Activated T-helper 2 cell treated with anti-CD3 and anti-CD28 coated beads, Interferon-gamma antibody, Interleukin-2, Interleukin-4, amounts not matched to agents 10 μg/mL and 5 μg/mL and 100 μg/mL, durations not matched to agents 14 hours and 24 hours and 36 hours (primary cell): Measurements from ENCODE around the gene BCL3. TPM values are rescaled to one million over a fixed set of nuclear protein-coding genes. Genes with fewer than 3 reads are reported as not detected.
"Not testable (repeated sequence)": the region's sequence is repeated elsewhere in the genome, so short reads cannot be mapped to it uniquely, and the experiment has no call there.

Experiments
- DNase-seq: peaks from one replicate; pipeline ENCODE4 v3.0.0; 2021; ENCODE audit warnings: low spot score
- H3K27ac Mint-ChIP-seq: one replicate; pipeline ENCODE4 v1.8.0; 2021; ENCODE audit warnings: mixed read lengths
- H3K27me3 Mint-ChIP-seq: one replicate; pipeline ENCODE4 v1.8.0; 2021; ENCODE audit warnings: low read depth, mixed read lengths
- H3K36me3 Mint-ChIP-seq: one replicate; pipeline ENCODE4 v1.8.0; 2021; ENCODE audit warnings: low read depth, mixed read lengths
- H3K4me1 Mint-ChIP-seq: one replicate; pipeline ENCODE4 v1.8.0; 2021; ENCODE audit warnings: low read depth, mixed read lengths
- H3K4me3 Mint-ChIP-seq: one replicate; pipeline ENCODE4 v1.8.0; 2021; ENCODE audit warnings: low read depth, mild to moderate bottlenecking, moderate library complexity, mixed read lengths
- H3K9me3 Mint-ChIP-seq: one replicate; pipeline ENCODE4 v1.8.0; 2021; ENCODE audit warnings: mixed read lengths
- intact Hi-C: fragments of 100-400 bp; cut with micrococcal nuclease; formaldehyde crosslinking; loops from one replicate; pipeline ENCODE4 v1.15.1; 2023
- total RNA-seq: library from RNA; stranded (reverse); gene quantifications from 2 replicates; pipeline ENCODE4 v1.2.3, GENCODE V29; 2022

BCL3 gene
- total RNA-seq, 1 donor from 2014 or later: 85.2 TPM

DNA sequence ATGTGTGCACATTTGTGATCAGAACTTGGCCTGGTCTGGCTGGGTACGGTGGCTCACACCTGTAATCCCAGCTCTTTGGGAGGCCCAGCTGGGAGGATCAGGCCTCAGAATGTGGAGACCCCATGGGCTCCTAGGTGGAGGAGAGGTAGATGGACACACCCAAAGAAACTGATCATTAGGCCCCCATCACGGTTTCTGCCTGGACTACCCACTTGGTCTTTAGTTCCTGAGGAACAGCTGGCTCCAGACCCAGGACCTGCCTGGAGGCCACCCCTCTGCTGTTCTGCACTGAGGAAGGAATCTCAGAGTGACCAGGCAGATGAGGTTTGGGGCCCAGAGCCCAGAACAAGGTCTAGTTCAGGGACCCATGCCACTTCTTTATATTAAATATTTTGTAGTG lies 30.6 kb downstream of the BCL3 start:
- no peak overlapping the region for H3K27ac Mint-ChIP-seq
- no peaks in the 10 kb centered on the region for H3K27me3 Mint-ChIP-seq
- no peak overlapping the region for H3K4me3 Mint-ChIP-seq
- H3K4me1 Mint-ChIP-seq: peaks cover under 1% of the 10 kb centered on the region
- intact Hi-C loops: no loop called here
- no peak for DNase-seq
- H3K9me3 Mint-ChIP-seq: no peaks in the 10 kb centered on the region
- H3K36me3 Mint-ChIP-seq: no peaks in the 10 kb centered on the region

DNA sequence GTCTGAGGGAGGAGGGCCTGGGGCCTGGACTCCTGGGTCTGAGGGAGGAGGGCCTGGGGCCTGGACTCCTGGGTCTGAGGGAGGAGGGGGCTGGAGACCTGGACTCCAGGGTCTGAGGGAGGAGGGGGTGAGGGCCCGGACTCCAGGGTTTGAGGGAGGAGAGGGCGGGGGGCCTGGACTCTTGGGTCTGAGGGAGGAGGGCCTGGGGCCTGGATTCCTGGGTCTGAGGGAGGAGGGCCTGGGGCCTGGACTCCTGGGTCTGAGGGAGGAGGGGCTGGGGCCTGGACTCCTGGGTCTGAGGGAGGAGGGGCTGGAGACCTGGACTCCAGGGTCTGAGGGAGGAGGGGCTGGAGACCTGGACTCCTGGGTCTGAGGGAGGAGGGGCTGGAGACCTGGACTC lies 33.2 kb downstream of the BCL3 start:
- H3K36me3 Mint-ChIP-seq, H3K27me3 Mint-ChIP-seq, H3K4me1 Mint-ChIP-seq, H3K27ac Mint-ChIP-seq, DNase-seq, H3K4me3 Mint-ChIP-seq, intact Hi-C loops, H3K9me3 Mint-ChIP-seq: not testable (repeated sequence)

DNA sequence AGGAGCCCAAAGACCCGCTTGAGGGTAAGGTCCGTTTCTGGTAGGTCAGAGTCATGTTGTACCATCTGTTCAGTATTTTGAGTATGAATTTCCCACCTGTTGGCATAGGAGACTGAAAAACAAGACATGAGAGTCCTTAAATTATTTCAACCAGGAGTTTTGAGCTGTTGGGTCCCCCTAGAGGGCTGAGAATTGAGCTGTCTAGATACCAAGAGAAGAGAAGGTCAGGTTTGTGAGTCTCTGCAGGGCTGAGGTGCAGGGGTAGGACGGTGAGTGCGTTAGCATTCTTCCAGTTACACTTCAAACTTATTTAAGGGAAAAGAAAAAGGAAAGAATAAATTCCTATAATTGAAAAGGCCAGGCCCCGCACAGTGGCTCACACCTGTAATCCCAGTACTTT lies 34.2 kb downstream of the BCL3 start:
- Mint-ChIP-seq H3K36me3 (no peaks in the 10 kb centered on the region), H3K4me3 (no peak overlapping the region), H3K4me1 (peaks cover 6% of the 10 kb centered on the region), H3K27ac (no peak overlapping the region), H3K27me3 (peaks cover 1% of the 10 kb centered on the region), H3K9me3 (no peaks in the 10 kb centered on the region)
- intact Hi-C loops: no loop called here
- DNase-seq: no peak

DNA sequence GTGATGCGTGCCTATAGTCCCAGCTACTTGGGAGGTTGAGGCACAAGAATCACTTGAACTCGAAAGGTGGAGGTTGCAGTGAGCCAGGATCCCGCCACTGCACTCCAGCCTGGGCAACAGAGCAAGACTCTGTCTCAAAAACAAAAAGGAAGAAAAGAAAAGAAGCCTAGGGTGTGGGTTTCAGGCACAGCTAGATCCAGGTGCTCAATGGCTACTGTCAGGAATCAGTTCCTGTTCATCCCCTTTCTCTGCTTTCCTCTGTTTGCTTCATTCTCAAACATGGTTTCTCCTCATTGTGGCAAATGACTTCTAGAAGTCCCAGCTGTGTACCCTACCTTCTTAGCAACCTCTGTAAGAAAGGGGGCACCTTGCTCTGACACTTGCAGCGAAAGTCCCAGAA lies 35.0 kb downstream of the BCL3 start:
- H3K4me1 Mint-ChIP-seq: peaks cover 6% of the 10 kb centered on the region
- intact Hi-C loops: no loop called here
- DNase-seq: no peak
- H3K4me3 Mint-ChIP-seq: no peak overlapping the region
- H3K36me3 Mint-ChIP-seq: no peaks in the 10 kb centered on the region
- peaks cover 1% of the 10 kb centered on the region for H3K27me3 Mint-ChIP-seq
- H3K9me3 Mint-ChIP-seq: no peaks in the 10 kb centered on the region
- no peak overlapping the region for H3K27ac Mint-ChIP-seq

DNA sequence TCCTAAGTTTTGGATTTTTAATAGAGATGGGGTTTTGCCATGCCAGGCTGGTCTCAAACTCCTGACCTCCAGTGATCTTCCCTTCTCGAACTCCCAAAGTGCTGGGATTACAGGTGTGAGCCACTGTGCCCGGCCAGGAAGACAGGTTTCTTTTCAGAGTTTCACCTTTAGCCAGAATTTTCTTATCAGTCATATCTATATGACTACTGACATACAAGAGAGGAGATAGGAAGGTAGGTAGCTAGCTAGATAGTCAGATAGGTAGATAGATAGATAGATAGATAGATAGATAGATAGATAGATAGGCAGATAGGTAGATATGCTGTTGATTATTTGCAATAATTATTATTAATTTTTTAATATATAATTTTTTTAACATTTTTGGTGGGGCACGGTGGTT lies 36.8 kb downstream of the BCL3 start:
- Mint-ChIP-seq H3K4me3 (no peak overlapping the region), H3K9me3 (no peaks in the 10 kb centered on the region), H3K36me3 (no peaks in the 10 kb centered on the region), H3K27ac (no peak overlapping the region), H3K4me1 (peaks cover 6% of the 10 kb centered on the region), H3K27me3 (peaks cover 1% of the 10 kb centered on the region)
- intact Hi-C loops: no loop called here
- DNase-seq: no peak

DNA sequence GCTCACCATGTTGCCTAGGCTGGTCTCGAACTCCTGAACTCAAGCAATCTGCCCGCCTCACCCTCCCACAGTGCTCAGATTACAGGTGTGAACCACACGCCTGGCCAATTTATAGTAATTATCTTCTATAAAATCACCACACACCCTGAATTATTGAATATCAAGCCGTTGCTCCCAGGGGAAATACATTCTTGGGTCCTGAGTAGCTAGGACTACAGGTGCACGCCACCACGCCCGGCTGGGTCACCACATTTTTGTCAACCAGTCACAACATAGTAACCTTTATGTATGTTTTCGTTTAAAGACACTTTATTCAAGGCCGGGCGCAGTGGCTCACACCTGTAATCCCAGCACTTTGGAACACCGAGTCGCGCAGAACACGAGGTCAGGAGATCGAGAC lies 37.5 kb downstream of the BCL3 start:
- Mint-ChIP-seq H3K4me3 (no peak overlapping the region), H3K9me3 (no peaks in the 10 kb centered on the region), H3K27me3 (peaks cover 1% of the 10 kb centered on the region), H3K4me1 (peaks cover 6% of the 10 kb centered on the region), H3K27ac (no peak overlapping the region), H3K36me3 (no peaks in the 10 kb centered on the region)
- intact Hi-C loops: no loop called here
- no peak for DNase-seq

DNA sequence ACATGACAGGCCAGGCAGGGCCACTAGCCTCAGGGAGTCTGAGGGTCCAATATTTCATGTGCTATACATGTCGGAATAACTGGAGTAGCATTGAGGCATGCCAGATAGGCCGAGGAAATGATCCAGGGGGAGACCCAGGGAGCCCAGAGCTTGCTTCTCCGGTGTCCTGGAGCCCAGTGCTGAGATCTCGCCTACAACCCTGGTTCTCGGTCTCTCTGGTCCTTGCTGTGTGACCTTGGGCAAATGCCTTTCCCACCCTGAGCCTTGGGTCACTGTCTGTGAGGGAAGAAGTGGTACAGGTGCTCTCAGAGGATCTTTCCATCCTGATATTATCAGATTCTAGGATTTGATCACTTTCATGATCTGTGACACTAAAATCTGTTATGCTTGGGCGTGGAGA lies 40.5 kb downstream of the BCL3 start:
- Mint-ChIP-seq H3K27me3 (peaks cover 1% of the 10 kb centered on the region), H3K36me3 (no peaks in the 10 kb centered on the region), H3K27ac (no peak overlapping the region), H3K4me1 (peaks cover 6% of the 10 kb centered on the region), H3K4me3 (no peak overlapping the region), H3K9me3 (no peaks in the 10 kb centered on the region)
- intact Hi-C loops: no loop called here
- DNase-seq: no peak

DNA sequence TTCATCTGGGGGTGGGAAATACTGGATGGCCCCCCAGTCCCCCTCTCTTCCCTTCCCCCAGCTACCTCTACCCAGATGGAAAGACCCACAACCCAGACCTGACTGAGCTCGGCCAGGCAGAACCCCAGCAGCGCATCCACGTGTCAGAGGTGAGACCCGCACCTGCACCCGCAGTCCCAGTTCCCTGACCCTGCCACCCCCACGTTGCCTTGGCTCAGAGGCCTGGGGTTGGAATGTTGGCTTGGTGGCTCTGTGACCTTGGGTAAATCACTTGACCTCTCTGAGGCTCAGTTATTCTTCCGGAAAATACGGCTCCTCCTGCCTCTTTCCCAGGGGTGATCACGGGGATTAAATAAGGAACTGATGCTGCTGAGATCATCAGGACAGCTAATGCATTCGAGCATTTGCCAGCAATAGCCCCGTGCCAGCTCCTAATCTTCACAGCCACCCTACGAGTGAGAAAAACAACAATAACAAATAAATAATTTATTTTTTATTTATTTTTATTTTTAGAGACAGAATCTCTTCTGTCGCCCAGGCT lies 41.5 kb downstream of the BCL3 start:
- intact Hi-C loops: no loop called here
- no peaks in the 10 kb centered on the region for H3K36me3 Mint-ChIP-seq
- no peaks in the 10 kb centered on the region for H3K4me1 Mint-ChIP-seq
- no peak overlapping the region for H3K4me3 Mint-ChIP-seq
- no peak overlapping the region for H3K27ac Mint-ChIP-seq
- H3K9me3 Mint-ChIP-seq: no peaks in the 10 kb centered on the region
- H3K27me3 Mint-ChIP-seq: no peaks in the 10 kb centered on the region
- DNase-seq: no peak

DNA sequence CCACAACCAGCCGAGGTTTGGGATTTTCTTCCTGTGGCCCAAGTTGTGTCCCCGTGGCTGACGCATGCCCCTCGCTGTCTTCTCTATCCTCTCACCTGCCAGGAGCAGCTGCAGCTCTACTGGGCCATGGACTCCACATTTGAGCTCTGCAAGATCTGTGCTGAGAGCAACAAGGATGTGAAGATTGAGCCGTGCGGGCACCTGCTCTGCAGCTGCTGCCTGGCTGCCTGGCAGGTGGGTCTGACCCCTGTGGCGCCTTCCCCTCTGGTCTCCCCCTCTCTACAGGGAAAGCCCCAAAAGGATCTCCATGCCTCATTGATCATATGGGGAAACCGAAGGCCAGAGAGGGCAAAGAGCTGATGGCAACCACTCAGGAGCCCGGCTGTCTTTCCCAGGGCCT lies 43.8 kb downstream of the BCL3 start:
- no peaks in the 10 kb centered on the region for H3K36me3 Mint-ChIP-seq
- intact Hi-C loops: no loop called here
- peaks cover 5% of the 10 kb centered on the region for H3K4me1 Mint-ChIP-seq
- H3K27me3 Mint-ChIP-seq: no peaks in the 10 kb centered on the region
- H3K4me3 Mint-ChIP-seq: no peak overlapping the region
- no peak for DNase-seq
- no peak overlapping the region for H3K27ac Mint-ChIP-seq
- no peaks in the 10 kb centered on the region for H3K9me3 Mint-ChIP-seq

DNA sequence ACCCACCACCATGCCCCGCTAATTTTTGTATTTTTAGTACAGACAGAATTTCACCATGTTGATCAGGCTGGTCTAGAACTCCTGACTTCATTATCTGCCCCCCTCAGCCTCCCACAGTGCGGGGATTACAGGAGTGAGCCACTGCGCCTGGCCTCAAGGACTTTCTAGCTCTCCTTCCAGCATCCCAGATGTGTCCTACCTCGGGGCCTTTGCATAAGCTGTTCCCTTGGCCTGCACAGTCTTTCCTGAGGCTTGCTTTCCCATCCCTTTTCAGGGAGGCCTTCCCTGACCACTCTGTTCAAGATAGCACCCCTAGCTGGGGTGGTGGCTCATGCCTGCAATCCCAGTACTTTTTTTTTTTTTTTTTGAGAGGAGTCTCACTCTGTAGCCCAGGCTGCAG lies 46.1 kb downstream of the BCL3 start:
- intact Hi-C loops: no loop called here
- no peak overlapping the region for H3K27ac Mint-ChIP-seq

DNA sequence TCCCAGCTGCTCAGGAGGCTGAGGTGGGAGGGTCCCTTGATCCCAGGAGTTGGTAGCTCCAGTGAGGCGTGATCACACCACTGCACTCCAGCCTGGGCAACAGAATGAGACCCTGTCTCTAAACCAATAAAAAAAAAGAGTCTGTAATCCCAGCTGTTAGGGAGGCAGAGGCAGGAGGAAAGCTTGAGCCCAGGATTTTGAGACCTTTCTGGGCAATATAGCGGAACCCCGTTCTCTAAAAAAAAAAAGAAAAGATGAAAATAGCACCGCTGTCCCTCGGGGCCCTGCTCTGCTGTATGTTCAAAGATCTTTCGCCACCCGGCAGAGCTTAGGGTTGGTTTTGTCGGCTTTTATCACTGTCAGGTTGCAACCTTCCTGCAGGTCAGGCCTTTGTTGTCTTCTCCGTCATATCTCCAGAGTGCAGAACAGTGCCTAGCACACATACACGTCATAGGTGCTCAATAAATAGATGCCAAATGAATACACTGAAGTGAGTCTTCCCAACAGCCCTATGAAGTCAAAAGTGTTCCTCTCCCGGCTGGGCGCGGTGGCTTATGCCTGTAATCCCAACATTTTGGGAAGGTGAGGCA lies 47.0 kb downstream of the BCL3 start:
- H3K4me1 Mint-ChIP-seq: peaks cover 5% of the 10 kb centered on the region
- no peaks in the 10 kb centered on the region for H3K27me3 Mint-ChIP-seq
- no peak overlapping the region for H3K4me3 Mint-ChIP-seq
- no peak for DNase-seq
- H3K27ac Mint-ChIP-seq: no peak overlapping the region
- no peaks in the 10 kb centered on the region for H3K9me3 Mint-ChIP-seq
- H3K36me3 Mint-ChIP-seq: no peaks in the 10 kb centered on the region
- intact Hi-C loops: no loop called here

More for the DNA sequence above, 46.1 kb downstream of the BCL3 start:
- Mint-ChIP-seq H3K4me3 (no peak overlapping the region), H3K27me3 (no peaks in the 10 kb centered on the region), H3K36me3 (no peaks in the 10 kb centered on the region), H3K9me3 (no peaks in the 10 kb centered on the region), H3K4me1 (peaks cover 5% of the 10 kb centered on the region)
- DNase-seq: no peak

DNA sequence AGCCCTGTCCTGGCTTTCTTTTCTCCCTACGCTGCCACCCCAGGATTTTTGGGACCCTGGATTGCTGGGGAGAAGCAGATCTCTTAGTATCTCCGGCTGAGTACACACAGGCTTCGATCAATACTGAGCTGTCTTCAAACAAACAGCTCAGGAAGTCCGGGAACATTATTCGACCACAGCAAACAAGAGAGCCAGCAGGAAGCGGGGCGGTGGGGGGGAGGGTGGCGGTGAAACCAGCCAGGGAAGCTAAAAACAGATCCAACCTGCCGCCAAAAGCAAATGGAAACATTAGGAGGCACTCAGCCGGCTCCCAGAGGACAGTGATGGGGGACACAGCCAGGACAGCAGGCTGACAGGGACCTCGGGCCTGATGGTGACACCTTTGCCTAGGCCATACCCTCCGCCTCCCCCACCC lies 48.2 kb downstream of the BCL3 start:
- Mint-ChIP-seq H3K27me3 (no peaks in the 10 kb centered on the region), H3K4me3 (no peak overlapping the region), H3K27ac (no peak overlapping the region), H3K36me3 (no peaks in the 10 kb centered on the region), H3K4me1 (peaks cover 5% of the 10 kb centered on the region), H3K9me3 (no peaks in the 10 kb centered on the region)
- intact Hi-C loops: no loop called here
- no peak for DNase-seq

DNA sequence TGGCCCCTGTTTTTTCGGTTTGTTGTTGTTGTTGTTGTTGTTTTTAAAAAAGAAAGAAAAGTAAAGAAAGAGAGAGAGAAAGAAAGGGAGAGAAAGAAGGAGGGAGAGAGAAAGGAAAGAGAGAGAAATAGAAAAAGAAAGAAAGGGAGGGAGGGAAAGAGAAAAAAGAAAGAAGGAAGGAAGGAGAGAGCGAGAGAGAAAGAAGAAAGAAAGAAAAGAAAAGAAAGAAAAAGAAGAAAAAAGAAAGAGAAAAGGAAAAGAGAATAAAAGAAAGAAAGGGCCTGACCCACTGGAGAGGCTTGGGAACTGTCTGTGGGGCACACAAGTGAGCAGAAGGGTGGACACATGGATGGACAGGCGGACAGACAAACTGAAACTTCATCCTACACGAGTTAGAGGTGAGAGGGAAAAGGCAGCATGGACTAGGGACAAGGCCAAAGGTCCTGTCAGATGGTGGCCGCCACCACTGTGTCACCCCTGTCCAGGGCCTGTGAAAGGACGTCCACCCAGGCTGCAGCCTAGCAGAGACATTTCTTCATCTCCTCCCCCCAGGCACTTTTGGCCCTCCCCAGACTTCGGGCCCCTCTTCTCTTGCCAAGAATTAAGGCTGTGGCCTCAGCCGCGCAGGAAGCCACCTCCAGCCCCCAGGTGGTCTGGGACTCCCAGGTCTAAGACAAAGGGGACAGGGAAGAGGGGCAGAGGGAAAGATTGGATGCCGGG lies 51.3 kb downstream of the BCL3 start:
- Mint-ChIP-seq H3K27ac (no peak overlapping the region), H3K4me1 (peaks cover 5% of the 10 kb centered on the region), H3K4me3 (no peak overlapping the region), H3K9me3 (no peaks in the 10 kb centered on the region), H3K27me3 (no peaks in the 10 kb centered on the region), H3K36me3 (no peaks in the 10 kb centered on the region)
- intact Hi-C loops: loop anchor here (1.0 kb wide), 1 partner anchor 46 kb away; no protein-coding TSS in a partner anchor
- DNase-seq: no peak
